G401.6 (cell line): ENCODE results near the gene PRICKLE2.

ENCODE experiments used
- FAIRE-seq: peaks from 2 replicates; lab custom pipeline; 2012; peaks lifted over from hg19 to GRCh38; lab: Jason Lieb, UNC

The PRICKLE2 gene

DNA sequence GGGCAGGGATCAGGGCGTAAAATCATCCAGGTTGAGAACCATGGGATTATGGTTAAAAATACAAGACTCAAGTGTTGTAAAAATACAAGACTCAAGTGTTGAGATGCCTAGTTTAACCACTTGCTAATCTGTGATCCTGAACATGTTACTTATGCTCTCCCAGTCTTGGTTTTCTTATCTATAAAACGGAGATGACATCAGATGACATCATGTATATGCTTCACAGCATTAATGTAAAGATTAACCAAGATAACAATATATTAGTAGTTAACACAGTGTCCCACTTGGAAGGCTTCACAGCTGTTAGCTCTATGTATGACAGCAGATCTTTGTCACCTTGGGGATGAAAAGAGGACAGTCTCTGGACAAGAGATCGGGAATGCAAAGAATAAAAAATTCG is 96.2 kb downstream of the PRICKLE2 start:
- FAIRE-seq, result no peak

DNA sequence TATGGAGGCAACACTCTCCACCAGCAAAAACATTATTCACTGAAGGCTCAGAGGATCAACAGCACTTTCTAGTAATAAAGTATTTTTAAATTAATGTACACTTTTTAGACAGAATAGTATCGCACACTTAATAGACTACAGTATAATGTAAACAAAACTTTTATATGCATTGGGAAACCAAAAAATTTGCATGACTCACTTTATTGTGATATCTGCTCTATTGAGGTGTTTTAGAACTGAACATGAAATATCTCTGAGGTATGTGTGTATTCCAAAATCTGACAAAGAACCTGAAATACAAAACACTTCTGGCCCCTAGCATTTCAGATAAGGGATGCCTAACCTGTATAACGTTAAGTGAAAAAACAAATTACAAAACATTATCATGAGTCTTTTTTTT is 99.7 kb downstream of the PRICKLE2 start:
- FAIRE-seq, result no peak

DNA sequence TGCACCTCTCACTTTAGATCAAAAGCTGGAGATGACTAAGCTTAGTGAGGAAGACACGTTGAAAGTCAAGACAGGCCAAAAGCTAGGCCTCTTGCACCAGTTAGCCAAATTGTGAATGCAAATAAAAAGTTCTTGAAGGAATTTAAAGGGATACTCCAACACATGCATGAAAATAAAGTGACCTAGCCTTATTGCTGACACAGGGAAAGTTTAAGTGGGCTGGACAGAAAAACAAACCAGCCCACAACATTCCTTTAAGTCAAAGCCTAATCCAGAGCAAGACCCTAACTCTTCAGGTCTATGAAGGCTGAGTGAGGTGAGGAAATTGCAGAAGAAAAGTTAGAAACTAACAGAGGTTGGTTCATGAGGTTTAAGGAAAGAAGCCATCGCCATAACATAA is 101.3 kb downstream of the PRICKLE2 start:
- no peak for FAIRE-seq

- no peak for FAIRE-seq
Observed at GRCh38 chr3:64122476-64122875, 102.8 kb downstream of the PRICKLE2 start.

DNA sequence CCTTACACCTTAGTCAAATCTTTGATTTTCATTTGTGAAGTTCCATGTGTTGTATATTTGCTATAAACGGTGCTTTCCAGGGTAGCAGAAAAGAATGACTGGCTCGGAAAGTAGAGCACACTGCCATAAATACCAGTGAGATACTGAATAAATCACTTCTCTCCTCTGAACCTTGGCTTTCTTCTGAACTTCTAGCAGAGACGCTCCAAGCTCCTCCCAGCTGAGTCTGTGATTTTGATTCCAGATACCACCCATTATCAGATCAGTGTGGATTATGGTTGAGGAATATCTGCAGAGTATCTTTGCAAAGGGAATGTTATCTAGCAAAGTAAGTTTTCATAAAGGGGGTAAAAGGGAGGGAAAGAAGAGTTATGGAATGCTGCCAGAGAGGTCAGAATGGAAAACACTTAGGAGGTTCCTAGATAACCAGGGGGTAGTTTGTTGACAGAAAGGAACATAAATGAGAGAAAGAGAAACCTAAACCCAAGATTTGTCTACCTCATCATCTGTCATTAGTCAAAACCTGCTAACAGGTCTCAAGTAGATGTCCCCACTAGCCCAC is 103.4 kb downstream of the PRICKLE2 start:
- FAIRE-seq, result no peak

GRCh38 chr3:64120876-64121275 is 104.4 kb downstream of the PRICKLE2 start:
- no peak for FAIRE-seq

DNA sequence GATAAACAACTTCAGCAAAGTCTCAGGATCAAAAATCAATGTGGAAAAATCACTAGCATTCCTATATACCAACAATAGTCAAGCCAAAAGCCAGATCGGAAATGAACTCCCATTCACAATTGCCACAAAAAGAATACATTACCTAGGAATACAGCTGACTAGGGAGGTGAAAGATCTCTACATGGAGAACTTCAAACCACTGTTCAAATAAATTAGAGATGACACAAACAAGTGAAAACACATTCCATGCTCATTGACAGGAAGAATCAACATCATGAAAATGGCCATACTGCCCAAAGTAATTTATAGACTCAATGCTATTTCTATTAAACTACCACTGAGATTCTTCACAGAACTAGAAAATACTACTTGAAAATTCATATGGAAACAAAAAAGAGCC is 107.8 kb downstream of the PRICKLE2 start:
- FAIRE-seq, result no peak

DNA sequence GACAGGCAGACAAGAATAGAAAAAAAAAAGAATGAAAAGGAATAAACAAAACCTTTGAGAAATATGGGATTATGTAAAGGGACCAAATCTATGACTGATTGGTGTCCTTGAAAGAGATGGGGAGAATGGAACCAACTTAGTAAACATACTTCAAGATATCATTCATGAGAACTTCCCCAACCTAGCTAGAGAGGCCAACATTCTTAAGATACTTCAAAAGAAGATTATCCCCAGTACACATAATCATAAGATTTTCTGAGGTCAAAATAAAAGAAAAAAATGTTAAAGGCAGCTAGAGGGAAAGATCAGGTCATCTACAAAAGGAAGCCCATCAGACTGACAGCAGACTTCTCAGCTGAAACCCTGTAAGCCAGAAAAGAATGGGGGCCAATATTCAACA is 110.6 kb downstream of the PRICKLE2 start:
- no peak for FAIRE-seq

DNA sequence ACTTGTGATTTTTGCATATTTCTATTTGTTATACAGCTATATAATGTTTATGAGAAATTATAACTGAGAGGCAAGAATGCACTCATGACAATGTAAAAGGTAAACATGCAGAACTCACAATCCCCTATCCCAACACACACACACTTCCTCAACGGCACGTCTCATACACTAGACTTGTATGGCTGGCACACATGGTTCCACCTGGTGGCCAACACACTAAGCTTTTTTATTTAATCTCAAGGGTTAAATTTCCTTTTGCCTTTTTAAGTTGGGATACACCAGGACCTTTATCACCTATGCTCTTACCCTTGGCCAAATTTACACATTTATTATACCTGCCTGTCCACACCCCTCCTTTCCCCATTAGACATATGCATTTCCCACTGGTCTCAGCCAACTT is 113.4 kb downstream of the PRICKLE2 start:
- no peak for FAIRE-seq

DNA sequence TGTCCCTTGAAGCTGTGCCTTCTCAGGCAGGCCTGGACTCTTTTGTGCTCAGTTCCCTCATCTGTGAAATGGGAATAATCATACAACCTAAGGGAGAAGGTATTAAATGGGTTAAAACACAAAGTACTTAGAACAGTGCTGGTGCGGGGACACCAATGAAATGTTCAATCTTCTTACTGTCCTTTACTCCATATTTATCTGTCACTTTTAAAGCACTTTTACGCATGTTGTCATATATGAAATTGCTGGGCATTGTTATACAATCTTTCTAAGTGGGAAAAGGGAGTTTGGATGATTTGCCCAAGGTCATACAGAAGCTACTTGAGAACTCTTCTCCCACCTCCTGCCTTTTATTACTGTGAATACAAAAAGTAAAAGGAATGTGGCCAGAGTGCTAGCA is 114.2 kb downstream of the PRICKLE2 start:
- FAIRE-seq, result no peak

GRCh38 chr3:64110071-64110470 is 115.2 kb downstream of the PRICKLE2 start:
- no peak for FAIRE-seq

DNA sequence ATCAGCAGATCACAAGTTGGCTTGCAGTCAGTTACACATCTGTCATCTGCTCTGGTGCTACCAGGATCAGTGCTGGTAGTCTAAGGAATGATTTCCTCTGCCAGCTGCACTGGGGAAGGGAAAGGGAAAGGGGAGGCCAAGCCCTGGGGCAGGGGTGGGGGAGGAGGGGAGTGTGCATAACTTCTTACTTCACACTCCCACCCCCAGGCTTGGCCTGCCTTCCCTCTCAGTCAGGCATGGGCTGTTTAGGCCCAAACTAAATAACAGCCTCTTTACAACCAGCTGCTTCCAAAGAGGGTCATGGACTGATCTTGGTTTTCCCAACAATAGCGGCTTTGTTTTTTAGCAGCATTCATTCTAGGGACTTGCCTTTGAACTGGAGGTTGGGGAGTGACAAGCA is 115.8 kb downstream of the PRICKLE2 start:
- FAIRE-seq, result no peak

- FAIRE-seq, result no peak
Observed at GRCh38 chr3:64108784-64109317, 116.4 kb downstream of the PRICKLE2 start.

DNA sequence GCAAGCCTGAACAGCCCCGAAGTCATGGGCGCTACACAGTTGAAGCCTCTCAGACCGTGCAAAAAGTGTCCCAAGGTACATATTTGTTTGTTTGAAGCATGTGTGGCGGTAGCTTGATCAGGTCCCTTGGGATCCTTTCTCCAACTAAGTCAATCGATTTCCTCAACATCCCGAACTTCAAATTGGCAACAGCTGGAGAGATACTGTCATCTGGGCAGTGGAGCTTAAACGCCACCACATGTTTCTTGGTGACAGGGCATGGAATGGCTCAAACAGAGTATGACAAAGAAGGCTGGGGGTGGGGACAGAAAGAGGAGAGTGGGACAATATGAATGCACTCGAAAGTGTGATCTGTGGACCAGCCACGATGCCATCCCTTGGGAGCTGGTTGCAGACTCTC is 117.0 kb downstream of the PRICKLE2 start:
- FAIRE-seq, result no peak

DNA sequence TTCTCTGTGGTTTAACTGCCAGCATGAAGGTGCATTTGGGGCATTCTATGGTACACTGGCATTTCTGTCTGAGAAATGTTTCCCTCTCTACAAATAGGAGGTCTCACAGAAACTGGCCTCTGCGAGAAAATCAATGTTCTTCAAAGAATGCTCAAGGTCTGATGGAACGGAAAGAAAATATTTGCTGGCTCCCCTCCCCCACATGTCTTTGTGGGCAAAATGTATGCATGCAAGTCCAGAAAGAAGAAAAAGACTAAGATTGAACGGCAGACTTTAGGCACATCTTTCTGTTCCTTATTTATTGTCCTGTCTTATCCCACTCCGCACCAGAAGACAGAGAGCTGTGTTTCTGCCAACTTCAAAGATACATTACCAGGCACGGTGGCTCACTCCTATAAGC is 118.1 kb downstream of the PRICKLE2 start:
- no peak for FAIRE-seq

DNA sequence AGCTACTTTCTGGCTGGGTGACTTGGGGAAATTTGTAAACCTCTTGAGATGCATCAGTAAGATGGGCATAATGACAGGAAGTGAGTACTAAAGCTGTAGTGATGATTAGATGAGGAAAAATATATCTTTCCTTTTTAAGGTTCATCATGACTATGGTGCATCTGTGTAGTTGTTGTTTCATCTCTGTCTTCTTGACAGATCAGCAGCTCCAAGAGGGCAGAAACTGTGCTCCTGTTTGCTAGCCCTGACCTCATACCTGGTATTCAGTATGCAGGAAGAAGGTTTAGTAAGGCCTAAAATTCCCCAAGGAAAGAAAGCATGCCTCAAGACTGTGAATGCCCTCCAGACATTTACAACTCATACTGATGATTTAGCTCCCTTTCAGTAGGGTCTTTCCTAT is 119.5 kb downstream of the PRICKLE2 start:
- no peak for FAIRE-seq

DNA sequence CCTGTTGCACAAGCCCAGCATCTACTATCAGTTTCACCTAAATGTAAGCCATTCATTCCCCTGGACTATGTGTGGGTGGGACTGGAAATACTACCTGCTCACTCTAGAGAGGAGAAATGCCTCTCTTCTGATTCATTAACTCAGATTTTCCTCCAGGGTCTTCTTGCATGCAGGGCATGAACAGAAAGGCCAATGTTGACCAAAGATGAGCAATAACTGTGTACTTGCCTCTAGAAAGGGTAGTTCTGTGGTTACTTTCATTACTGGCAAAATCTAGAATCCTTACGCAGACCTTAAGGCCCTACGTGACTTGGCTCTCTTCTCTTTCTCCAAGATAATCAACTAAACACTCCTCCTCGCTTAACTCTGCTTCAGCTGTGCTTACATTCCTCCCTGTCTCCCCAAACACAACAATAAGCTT is 120.6 kb downstream of the PRICKLE2 start:
- no peak for FAIRE-seq

- FAIRE-seq, result no peak
Observed at GRCh38 chr3:64104006-64104405, 121.3 kb downstream of the PRICKLE2 start.

- no peak for FAIRE-seq
Observed at GRCh38 chr3:64103131-64103530, 122.1 kb downstream of the PRICKLE2 start.

GRCh38 chr3:64102147-64102546 is 123.1 kb downstream of the PRICKLE2 start:
- no peak for FAIRE-seq

- FAIRE-seq, result no peak
Observed at GRCh38 chr3:64099316-64099715, 126.0 kb downstream of the PRICKLE2 start.

- no peak for FAIRE-seq
Observed at GRCh38 chr3:64098670-64099069, 126.6 kb downstream of the PRICKLE2 start.

GRCh38 chr3:64097920-64098319 is 127.3 kb downstream of the PRICKLE2 start:
- no peak for FAIRE-seq

- FAIRE-seq, result no peak
Observed at GRCh38 chr3:64095802-64096201, 129.5 kb downstream of the PRICKLE2 start.

- no peak for FAIRE-seq
Observed at GRCh38 chr3:64094713-64095079, 130.6 kb downstream of the PRICKLE2 start.
